GM18499 (cell line): ENCODE results near the gene CDH6.

ENCODE experiments used
- ATAC-seq: cut with Tn5 transposase; IDR thresholded peaks from one replicate; pipeline ENCODE4 v1.9.1; 2021; ENCODE audit warnings: moderate number of reproducible peaks; ENCODE audit not compliant: insufficient read depth, unreplicated experiment

CDH6 gene

GRCh38 chr5:31362931-31363568, 169.6 kb downstream of the CDH6 start:
- ATAC-seq, result no peak

- ATAC-seq, result no peak
Observed at GRCh38 chr5:31364881-31365636, 171.6 kb downstream of the CDH6 start.

GRCh38 chr5:31365776-31366175, 172.3 kb downstream of the CDH6 start:
- ATAC-seq, result no peak

- no peak for ATAC-seq
Observed at GRCh38 chr5:31366941-31367340, 173.5 kb downstream of the CDH6 start.

GRCh38 chr5:31372124-31372523, 178.6 kb downstream of the CDH6 start:
- no peak for ATAC-seq

DNA sequence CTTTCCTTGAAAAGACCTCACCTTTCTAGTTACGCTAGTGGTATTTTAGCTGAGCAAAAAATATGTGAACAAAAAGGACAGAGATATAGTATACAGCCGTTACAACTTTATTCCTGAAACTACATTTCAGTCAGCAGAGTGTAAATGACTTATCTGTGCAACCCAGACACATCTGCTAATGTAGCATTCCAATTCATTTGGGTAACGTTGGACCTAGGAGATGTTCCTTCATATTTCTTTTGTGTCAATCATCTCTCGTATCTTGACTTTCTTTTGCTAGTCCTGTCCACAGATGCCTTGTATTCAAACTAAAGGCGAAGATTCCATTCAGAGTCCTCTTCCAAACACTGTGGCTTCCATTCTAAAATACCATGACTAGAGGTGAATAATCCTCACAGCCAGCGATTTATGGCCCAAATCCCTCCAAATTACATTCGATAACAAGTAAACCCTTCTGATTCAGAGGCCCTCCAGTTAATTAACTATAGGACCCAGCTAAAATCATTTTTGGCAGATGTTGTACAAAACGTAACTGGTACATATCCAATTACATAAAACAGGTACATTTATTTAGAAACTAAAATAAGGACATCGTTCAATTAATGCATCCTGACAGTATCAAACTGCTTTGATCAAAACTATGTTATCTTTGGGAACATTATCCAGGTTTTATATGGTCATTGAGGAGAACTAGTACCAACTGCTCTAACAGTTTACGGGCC, 182.7 kb downstream of the CDH6 start:
- no peak for ATAC-seq

GRCh38 chr5:31377274-31377946, 183.9 kb downstream of the CDH6 start:
- no peak for ATAC-seq

GRCh38 chr5:31378136-31378535, 184.7 kb downstream of the CDH6 start:
- no peak for ATAC-seq
